ENCODE measurements around the gene N4BP2.
"Not testable (repeated sequence)": the region's sequence is repeated elsewhere in the genome, so short reads cannot be mapped to it uniquely, and the experiment has no call there.

N4BP2 gene

DNA sequence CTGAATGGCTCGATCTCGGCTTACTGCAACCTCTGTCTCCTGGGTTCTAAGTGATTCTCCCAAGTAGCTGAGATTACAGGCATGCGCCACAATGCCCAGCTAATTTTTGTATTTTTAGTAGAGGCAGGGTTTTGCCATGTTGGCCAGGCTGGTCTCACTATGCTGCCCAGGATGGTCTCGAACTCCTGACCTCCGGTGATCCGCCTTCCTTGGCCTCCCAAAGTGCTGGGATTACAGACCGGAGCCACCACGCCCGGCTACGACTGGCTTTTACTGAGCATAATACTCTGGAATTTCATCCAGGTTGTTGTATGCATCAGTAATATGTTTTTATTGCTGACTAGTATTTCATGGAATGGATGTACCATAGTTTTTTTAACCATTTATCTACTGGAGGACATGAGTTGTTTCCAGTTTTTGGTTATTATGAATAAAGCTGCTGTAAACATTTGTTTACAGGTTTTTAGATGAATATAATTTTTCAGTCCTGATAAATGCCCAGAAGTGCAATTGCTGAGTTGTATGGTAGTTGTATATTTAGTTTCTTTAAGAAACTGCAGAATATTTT, 31.2 kb downstream of the N4BP2 start:
- DNase-seq (ENCODE audit: low read depth in 2 of 2), result no peak

DNA sequence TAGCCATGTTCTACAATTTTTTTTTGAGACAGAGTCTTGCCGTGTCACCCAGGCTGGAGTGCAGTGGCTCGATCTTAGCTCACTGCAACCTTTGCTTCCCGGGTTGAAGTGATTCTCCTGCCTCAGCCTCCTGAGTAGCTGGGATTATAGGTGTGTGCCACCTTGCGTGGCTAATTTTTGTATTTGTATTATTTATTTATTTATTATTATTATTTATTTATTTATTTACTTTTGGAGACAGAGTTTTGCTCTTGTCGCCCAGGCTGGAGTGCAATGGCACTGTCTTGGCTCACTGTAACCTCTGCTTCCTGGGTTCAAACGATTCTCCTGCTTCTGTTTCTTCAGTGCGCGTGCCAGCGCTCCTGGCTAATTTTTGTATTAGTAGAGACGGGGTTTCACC, 36.8 kb downstream of the N4BP2 start:
- not testable (repeated sequence) for DNase-seq (ENCODE audit: low read depth in 2 of 2)

DNA sequence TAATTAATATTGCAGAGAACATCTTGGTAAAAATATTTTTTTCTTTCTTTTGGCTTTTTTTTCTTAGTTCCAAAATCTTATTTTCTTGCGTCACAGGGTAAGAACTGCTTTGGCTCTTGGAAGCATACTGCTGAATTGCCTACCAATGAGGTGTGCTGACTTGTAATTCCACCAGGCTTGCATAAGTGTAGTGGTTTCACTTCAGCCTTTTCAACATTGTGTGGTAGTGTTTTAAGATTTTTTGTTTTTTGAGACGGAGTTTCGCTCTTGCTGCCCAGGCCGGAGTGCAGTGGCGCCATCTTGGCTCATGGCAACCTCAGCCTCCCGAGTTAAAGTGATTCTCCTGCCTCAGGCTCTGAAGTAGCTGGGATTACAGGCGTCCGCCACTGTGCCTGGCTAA, 42.4 kb downstream of the N4BP2 start:
- DNase-seq (ENCODE audit: low read depth in 2 of 2), result no peak

DNA sequence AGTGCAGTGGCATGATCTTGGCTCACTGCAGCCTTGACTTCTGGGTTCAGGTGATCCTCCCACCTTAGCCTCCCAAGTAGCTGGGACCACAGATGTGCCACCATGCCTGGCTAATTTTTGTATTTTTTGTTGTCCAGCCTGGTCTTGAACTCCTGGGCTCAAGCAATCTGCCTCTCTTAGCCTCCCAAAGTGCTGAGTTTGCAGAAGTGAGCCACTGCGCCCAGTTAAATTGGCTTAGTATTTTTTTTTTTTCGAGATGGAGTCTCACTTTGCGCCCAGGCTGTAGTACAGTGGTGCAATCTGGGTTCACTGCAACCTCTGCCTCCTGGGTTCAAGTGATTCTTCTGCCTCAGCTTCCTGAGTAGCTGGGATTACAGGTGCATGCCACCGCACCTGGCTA, 50.5 kb downstream of the N4BP2 start:
- not testable (repeated sequence) for DNase-seq (ENCODE audit: low read depth in 2 of 2)

DNA sequence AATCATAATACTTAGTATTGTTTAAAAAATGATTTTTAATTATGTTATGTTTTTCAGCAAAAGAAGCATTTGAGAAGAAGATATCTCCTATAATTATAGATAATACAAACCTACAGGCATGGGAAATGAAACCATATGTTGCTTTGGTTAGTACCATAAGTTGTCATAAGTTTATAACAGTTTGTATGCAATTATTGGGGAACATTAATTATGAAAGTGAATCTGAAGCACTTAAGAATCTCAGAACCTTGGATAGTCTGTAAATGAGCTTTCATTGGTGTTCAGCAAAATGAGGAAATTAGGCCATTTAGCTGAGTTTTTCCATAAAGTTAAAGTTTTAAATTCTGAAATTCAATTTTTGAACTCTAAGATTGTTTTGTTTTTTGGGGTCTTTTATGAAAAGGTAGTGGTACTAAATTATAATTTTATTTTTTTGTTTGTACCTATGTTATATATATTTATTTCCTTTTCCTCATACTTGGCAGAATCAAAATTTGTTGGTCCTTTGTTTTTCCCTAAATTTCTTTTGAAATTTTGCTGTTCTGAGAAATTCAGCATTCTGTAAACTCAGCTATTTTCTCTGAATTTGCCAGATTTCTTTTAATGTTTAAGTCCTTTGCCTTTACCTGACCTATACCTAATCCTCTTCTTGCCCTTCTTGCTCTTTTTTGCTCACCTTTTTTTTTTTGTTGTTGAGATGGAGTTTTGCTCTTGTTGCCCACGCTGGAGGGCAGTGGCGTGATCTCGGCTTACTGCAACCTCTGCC, 55.6 kb downstream of the N4BP2 start:
- DNase-seq (ENCODE audit: low read depth in 2 of 2), result no peak

DNA sequence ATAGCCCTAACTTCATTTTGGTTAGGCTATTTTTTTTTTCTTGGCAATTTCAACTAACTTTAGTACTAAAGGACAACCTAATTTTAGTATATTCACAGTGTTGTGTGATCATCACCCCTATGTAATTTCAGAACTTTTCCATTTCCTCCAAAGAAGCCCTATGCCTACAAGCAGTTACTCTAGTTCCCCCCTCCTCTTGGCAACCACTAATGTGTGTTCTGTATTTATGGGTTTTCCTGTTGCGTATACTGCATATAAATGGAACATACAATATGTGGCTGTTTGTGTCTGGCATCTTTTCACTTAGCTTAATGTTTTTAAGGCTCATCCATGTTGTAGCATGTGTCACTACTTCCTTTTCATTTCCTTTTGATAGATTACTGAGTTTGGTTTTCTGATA, 57.6 kb downstream of the N4BP2 start:
- no peak for DNase-seq (ENCODE audit: low read depth in 2 of 2)

DNA sequence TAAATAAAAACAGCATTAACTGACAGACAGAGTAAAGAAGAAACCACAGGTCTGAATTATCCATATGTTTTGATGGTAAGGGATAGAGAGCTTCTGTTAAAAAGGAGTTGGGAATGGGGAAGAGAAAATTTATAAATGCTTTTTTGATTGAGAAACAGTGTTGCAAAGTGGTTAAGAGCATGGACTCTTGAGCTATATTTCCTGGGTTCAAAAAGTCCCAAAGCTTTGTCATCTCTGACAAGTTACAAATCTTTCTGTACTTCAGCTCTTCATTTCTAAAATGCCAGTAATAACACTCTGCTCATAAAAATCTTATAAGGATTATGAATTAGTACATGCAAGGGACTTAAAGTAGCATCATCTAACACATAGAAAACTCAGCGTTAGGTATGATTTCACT, 62.2 kb downstream of the N4BP2 start:
- no peak for DNase-seq (ENCODE audit: low read depth in 2 of 2)

DNA sequence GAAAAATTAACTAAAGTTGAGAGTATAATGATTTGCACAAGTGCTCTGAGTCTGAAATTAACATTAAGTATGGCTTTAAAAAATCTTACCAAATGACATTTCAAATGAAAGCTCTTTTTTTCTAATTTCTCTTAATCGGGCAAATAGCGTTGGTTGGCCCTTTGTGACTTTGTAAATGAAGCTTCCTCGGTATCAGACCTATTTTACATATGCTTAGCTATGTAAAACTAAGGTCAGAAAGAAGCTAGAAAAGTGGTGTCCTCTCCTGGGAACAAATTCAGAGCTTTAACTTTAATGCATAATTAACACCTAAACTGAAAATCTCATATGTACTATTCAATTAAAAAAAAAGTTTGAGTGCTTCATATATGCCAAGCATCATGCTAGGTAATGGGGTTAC, 62.7 kb downstream of the N4BP2 start:
- DNase-seq (ENCODE audit: low read depth in 2 of 2), result no peak

DNA sequence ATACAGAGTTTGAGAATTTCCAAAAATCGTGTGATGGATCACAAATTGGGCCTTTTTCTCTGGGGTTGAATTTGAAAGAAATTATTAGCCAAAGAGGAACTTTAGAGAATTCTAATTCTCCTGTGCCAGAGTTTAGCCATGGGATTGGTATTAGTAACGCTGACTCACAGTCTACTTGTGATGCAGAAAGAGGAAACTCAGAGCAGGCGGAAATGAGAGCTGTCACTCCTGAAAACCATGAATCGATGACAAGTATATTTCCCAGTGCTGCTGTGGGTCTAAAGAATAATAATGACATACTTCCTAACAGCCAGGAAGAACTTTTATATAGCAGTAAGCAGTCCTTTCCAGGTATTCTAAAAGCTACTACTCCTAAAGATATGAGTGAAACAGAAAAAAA, 64.9 kb downstream of the N4BP2 start:
- DNase-seq (ENCODE audit: low read depth in 2 of 2), result peak; percentile 20

DNA sequence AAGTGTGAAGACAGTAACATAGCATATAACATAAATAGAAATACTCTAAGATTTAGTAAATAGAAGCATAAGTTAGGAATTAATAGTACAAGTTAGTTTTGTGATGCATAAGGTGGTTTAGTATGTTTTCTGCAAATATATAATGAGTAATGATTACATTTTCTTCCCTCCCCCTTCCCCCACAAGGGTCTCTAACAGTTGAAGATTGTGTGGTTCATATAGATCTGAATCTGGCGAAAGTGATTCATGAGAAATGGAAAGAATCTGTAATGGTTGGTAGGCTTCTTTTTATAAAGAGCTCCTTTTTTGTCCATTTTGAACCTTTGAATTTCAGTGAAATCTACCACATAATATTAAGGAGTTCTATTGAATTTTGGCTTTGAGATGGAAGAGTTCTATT, 66.3 kb downstream of the N4BP2 start:
- DNase-seq (ENCODE audit: low read depth in 2 of 2), result no peak

DNA sequence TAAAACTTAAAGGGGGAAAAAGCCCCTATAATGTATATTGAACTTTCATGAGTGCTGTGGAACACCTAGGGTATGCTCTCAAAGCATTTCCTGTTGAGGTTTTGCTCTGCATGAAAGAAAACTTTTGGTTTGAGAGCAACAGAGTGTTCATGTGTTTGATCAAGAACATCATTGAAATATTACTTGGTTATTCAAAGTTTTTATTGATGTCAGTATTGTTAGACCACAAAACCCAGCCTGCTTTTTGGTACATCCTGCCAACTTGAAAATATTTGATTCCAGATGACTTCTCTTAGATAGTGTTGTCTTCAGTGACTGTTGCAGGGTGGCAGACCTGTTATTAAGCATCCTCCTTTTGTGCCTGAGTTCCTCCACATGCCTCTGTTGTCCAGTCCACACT, 68.0 kb downstream of the N4BP2 start:
- DNase-seq (ENCODE audit: low read depth in 2 of 2), result no peak

DNA sequence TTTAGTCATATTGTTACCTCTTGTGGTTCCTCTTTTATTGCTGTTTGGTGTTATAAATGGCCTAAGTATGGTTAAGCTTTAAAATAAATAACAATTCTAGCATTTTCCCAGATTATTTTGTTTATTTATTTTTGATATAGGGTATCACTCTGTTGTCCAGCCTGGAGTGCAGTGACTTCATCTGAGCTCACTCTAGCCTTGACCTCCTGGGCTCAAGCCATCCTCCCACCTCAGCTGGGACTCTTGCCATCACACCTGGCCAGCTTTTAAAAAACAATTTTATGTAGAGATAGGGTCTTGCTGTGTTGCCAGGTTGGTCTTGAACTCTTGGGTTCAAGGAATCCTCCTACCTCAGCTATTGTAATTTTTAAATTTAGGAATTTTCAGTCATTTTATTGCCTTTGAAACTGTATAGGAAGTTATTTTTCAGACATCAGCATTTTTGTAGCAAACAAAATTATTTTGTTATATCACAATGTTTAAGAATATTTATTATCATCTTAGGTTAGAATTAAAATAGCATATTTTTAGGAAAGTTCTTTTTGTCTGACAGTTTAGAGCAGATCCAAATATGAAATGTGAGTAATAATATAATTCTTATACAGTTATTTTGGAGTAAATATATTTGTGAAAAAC, 73.9 kb downstream of the N4BP2 start:
- no peak for DNase-seq (ENCODE audit: low read depth in 2 of 2)

DNA sequence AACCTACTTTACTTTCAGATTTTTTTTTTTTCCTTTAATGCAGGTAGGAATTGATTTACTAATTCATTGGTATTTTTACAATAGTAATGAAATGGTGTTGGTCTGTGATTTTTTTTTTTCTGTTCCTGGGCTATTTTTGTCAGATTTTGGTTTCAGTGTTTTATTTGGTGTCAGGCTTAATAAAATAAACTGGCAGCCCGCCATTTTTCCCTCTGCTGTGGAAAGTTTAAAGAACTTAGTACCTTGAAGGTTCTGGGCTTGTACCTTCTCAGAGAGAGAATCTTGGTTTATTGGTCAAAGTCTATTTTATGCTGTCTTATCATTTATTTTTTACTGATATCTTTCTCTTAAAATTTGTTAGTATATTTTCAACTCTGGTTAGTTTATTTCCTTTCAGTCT, 76.2 kb downstream of the N4BP2 start:
- no peak for DNase-seq (ENCODE audit: low read depth in 2 of 2)

DNA sequence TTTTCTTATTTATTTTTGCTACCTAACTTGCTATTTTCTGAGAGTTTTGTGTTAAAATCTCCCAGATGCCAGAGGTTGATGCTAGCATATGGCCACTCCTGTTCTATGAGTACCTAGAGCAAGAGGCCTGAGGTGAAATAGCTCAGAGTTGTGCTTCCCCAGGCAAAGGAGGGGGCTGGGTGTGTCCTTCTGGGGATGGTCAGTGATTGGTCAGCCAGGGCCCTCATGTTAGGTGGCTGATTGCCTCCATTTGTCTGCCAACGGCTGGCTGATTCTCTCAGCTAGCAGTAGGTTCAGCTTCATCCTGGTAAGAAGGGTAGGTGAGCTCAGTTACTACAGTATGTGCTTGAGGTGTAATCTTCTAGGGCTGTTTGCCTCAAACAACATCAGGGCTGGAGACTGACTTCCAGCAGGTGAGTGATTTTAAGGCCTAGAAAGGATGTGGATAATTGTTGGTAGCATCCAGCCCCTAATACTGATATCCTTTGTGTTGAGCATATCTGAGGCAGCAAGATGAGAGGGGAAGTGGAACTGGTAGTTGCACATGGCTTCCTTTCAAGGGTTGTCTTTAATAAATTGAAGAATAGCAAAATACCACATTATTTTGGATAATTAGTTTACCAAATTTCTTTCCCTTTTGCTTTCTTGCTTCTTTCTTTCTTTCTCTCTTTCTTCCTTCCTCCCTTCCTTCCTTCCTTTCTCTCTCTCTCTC, 77.7 kb downstream of the N4BP2 start:
- no peak for DNase-seq (ENCODE audit: low read depth in 2 of 2)

DNA sequence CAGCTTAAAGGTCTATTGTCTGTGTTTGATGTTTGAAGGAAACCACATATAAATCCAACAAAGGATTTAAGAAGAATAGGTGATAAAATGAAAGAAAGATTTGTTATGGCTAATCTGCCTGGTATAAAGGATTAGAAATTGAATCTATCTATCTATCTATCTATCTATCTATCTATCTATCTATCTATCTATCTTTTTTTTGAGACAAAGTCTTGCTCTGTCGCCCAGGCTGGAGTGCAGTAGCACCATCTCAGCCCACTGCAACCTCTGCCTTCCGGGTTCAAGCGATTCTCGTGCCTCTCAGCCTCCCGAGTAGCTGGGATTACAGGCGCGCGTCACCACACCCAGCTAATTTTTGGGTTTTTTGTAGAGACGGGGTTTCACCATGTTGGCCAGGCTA, 79.6 kb downstream of the N4BP2 start:
- not testable (repeated sequence) for DNase-seq (ENCODE audit: low read depth in 2 of 2)

DNA sequence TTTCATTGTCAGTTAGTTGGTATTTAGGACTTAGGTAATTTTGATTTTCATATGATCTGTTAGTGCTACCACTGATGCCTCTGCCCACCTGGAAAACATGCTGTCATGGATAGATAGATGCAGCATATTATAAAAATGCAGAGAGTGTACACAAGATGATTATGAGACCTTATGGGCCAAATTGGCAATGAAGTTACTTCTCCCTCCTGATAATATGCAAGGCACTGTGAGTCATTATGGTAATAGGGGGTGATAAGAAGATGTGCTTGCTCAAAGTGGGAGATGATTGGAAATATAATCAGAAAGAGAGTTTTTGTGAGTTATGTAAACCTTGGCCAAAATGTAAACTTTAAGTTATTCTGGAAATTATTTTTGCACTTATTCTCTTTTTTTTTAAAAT, 83.5 kb downstream of the N4BP2 start:
- no peak for DNase-seq (ENCODE audit: low read depth in 2 of 2)

DNA sequence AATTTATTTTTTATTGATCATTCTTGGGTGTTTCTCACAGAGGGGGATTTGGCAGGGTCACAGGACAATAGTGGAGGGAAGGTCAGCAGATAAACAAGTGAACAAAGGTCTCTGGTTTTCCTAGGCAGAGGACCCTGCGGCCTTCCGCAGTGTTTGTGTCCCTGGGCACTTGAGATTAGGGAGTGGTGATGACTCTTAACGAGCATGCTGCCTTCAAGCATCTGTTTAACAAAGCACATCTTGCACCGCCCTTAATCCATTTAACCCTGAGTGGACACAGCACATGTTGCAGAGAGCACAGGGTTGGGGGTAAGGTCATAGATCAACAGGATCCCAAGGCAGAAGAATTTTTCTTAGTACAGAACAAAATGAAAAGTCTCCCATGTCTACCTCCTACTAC, 83.9 kb downstream of the N4BP2 start:
- DNase-seq (ENCODE audit: low read depth in 2 of 2), result not testable (repeated sequence)

DNA sequence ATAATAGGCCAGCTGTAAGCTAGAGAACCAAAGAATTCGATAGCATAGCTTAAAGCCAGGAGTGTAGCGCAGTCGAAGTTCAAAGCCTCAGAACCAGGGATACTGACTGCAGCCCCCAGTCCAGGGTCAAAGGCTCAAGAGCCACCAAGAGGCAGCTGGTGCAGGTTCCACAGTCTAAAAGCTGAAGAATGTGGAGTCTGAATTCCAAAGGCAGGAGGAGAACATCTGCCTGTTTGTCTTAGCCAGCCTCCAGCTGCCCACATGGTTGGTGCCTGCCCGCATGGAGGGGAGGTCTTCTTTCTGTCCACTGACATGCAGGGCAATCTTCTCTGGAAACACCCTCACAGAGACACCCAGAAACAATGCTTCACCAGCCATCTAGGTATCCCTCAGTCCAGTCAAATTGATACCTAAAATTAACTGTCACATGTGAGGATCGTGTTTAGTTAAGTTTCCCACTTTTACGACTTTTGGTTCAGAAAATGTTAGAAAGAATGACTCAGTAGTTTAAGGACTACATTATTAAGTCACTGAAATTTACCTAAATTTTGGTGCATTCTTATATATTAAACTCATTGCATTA, 87.4 kb downstream of the N4BP2 start:
- DNase-seq (ENCODE audit: low read depth in 2 of 2), result no peak

DNA sequence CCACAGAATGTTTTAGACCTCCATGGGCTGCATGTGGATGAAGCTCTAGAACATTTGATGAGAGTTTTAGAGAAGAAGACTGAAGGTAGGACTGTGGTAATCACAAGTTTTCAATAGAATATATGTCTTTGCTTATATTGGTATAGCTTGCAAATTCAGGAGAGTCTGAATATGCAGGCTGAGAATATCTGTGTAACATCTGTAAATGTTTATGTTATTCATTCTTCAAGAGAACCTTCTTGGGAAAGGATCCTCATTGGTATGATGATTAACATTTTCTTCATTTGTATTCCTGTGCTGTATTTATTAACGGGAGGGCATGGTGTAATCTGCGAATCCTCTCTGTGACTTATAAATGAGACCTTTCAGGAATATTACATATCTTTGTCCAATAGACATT, 88.1 kb downstream of the N4BP2 start:
- no peak for DNase-seq (ENCODE audit: low read depth in 2 of 2)

DNA sequence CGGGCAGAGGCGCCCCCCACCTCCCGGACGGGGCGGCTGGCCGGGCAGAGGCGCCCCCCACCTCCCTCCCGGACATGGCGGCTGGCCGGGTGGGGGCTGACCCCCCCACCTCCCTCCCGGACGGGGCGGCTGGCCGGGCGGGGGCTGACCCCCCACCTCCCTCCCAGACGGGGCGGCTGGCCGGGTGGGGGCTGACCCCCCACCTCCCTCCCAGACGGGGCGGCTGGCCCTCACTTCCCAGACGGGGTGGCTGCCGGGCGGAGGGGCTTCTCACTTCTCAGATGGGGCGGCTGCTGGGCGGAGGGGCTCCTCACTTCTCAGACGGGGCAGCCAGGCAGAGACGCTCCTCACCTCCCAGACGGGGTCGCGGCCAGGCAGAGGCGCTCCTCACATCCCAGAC, 90.8 kb downstream of the N4BP2 start:
- not testable (repeated sequence) for DNase-seq (ENCODE audit: low read depth in 2 of 2)

DNA sequence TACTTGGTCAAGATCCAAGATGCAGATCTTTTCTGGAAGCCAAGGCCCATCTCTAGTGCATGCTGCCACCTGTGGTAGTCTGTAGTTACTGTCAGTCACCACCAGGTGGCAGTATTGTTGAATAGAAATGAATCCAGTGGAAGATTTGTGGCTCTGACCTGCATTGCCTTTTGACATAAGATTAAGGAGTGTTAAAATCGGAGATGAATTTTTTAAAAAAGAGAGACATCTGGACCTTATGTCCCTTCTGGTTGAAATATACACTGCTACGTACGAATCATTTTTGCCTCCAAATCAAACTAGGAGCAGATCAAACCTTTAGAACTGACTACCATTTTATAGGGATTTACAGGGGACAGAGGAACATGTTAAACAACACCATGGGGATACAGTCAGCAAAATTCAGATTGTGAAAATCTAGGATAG, 93.3 kb downstream of the N4BP2 start:
- peak; percentile 30 to 42 for DNase-seq (ENCODE audit: low read depth in 2 of 2)

DNA sequence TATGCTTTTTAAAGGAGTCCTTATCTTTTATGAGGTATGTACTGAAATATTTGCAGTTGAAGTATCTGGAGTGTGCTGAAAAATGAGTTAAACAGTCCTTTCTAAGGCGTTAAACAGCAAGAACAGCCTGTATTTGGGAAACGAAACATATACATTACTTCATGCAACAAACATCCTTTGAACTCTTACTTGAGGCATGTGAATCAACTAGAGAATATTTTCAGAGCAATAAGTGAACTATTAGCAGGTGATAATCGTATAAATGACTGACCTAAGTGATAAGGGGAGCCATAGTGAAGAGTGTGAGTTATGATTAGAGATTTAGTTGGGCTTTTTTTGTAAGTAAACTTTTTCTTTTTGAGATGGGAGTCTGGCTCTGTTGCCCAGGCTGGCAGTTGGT, 94.3 kb downstream of the N4BP2 start:
- no peak for DNase-seq (ENCODE audit: low read depth in 2 of 2)
